ENCODE data around the gene GIGYF1.
"Not testable (repeated sequence)": the region's sequence is repeated elsewhere in the genome, so short reads cannot be mapped to it uniquely, and the experiment has no call there.

Gene GIGYF1

GRCh38 chr7:100710452-100710851 is 16.4 kb upstream of the GIGYF1 start:
- DNase-seq (ENCODE audit: low spot score) = no peak

DNA sequence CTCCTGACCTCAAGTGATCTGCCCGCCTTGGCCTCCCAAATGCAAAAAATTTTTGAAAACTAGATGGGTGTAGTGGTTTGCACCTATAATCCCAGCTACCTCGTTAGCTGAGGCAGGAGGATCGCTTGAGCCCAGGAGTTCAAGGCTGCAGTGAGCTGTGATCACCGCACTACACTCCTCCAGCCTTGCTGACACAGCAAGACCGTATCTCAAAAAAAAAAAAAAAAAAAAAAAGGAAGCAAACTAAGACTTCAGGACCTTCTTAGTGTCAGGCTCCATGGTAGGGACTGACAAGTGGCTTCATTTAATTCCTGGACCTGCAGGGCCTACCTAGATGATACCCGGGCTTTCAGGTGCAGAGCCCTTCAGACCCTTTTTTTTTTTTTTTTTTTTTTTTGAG is 14.3 kb upstream of the GIGYF1 start:
- DNase-seq (ENCODE audit: low spot score) = no peak

DNA sequence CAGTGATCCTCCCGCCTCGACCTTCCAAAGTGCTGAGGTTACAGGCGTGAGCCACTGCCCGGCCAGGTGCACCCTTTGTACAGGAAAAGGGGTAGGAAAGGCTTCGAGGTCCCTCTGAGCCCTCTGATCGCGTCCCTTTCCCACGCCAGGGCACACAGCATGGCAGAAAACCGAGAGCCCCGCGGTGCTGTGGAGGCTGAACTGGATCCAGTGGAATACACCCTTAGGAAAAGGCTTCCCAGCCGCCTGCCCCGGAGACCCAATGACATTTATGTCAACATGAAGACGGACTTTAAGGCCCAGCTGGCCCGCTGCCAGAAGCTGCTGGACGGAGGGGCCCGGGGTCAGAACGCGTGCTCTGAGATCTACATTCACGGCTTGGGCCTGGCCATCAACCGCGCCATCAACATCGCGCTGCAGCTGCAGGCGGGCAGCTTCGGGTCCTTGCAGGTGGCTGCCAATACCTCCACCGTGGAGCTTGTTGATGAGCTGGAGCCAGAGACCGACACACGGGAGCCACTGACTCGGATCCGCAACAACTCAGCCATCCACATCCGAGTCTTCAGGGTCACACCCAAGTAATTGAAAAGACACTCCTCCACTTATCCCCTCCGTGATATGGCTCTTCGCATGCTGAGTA is 12.7 kb upstream of the GIGYF1 start:
- DNase-seq (ENCODE audit: low spot score) = no peak

DNA sequence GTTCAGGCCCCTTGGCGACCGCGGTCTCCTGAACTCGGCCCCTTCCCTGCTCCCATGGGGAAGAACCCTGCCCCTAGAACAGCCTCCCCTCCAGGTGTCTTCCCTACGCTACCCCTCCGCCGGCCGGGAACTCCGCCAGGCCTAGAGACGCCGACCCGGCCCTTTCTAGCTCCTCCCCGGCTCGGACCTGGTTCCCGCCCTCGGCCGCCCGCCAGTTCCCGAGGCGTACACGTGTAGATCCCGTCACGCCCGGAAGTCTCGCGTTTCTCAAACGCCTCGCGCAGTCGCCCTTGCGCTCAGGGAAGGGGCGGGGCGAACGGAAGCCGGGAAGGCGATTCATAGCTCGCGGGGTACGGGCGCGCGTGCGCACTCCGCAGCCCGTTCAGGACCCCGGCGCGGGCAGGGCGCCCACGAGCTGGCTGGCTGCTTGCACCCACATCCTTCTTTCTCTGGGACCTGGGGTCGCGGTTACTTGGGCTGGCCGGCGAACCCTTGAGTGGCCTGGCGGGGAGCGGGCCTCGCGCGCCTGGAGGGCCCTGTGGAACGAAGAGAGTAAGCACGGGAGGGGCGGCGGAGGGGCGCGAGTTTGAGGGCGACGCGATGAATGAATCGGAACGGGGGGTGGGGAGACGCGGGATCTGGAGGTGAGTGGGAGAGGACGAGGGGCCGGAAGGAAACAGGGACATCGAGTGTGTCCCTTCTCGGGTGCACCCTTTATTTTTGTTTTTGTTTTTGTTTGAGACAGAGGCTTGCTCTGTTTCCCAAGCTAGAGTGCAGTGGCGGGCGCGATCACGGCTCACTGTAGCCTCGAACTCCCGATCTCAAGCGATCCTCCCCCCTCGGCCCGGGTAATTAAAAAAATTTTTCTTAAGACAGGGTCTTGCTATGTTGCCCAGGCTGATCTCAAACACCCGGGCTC is 12.0 kb upstream of the GIGYF1 start, which contains the start of gene POP7:
Gene POP7 (plus strand): TSS at position 369 of the 919 bp plus-strand sequence. CDS start 710 bp downstream, outside the sequence.
- DNase-seq (ENCODE audit: low spot score) = peak; percentile 100

- peak; percentile 92 for DNase-seq (ENCODE audit: low spot score)
Measured at GRCh38 chr7:100705320-100705752, 11.3 kb upstream of the GIGYF1 start.

DNA sequence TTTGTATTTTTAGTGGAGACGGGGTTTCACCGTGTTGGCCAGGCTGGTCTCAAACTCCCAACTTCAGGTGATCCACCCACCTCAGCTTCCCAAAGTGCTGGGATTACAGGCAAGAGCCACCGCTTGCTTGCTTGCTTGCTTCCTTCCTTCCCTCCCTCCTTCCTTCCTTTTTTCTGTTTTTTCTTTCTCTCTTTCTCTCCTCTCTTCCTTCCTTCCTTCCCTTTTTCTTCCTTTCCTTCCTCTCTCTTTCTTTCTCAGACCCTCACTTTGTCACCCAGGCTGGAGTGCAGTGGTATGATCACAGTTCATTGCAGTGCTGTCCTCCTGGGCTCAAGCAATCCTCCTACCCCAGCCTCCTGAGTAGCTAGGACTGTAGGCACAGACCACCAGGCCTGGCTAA is 7.0 kb upstream of the GIGYF1 start:
- DNase-seq (ENCODE audit: low spot score) = not testable (repeated sequence)

- DNase-seq (ENCODE audit: low spot score) = no peak
Measured at GRCh38 chr7:100699018-100699417, 5.0 kb upstream of the GIGYF1 start.

DNA sequence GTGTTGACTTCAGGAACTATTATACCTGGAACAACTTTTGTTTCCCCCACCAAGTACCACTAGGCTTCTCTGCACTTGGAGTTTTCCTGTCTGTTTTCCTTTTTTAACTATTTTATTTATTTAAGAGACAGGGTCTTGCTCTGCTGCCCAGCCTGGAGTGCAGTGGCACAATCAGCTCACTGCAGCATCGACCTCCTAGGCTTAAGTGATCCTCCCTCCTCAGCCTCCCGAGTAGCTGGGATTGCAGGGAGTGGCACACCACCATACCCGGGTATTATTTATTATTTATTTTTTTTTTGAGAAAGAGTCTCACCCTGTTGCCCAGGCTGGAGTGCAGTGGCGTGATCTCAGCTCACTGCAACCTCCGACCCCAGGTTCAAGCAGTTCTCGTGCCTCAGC is 2.1 kb upstream of the GIGYF1 start:
- DNase-seq (ENCODE audit: low spot score) = no peak

GRCh38 chr7:100693312-100694097 is 545 bp downstream of the GIGYF1 start:
- no peak for DNase-seq (ENCODE audit: low spot score)

DNA sequence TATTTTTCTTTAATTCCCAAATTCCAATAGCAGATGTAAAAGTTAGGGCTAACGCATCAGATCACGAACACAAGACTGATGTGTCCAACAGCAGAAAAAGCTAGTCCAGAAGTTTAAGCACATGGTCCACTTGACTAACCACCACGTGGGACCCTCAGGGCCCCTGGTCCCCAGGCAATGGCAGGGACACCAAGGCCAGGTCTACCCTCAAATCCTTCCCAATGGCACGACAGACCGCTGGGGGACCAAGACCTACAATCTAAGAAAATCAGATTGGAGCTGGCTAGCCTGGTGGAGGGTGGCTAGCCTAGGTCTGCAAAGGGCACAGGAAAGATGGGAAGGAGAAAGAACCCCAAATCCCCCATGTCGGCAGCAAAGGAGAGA is 1.5 kb downstream of the GIGYF1 start:
- no peak for DNase-seq (ENCODE audit: low spot score)

DNA sequence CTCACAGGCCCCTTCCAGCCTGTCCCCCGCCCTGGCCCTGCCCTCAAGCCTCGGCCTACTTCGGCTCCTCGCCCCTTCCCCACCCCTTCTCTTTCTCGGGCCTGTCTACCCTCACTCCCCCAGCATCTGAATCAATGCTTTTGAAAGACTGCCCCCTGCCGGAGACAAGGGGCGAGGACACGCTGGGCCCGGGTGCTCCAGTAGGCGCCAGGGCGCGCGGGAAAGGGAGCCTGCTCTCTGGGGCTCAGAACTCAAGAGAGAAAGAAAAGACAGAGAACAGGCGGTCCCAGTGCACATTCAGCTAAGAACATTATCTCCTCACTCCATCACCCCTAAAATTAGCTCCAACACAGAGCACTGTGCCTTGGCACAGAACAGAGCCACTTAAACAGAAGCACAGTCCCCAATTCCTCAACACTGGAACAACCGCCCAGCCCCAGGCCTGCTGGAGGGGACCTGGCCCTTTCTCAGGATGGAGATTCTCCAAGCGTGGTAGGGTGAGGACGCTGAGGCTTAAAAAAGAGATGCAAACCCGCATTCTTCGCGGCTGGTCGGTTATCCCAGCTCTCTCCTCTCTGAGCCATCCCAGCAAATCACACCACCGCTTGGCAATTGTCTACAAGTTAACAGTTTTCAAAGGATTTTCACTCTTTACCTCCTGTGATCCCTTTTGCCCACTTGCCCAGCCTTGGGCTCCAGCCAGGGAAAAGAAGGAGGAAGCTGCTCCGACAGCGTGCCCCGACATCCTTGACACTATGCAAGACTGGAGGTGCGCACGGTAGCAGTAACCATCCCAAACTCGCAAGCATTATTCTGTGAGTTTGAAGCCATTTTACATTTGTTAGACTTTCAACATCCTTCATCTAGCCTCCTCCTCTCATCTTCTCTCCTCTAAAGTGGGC is 2.1 kb downstream of the GIGYF1 start:
- DNase-seq (ENCODE audit: low spot score) = peak; percentile 84

- DNase-seq (ENCODE audit: low spot score) = no peak
Measured at GRCh38 chr7:100689230-100690135, 4.6 kb downstream of the GIGYF1 start.

DNA sequence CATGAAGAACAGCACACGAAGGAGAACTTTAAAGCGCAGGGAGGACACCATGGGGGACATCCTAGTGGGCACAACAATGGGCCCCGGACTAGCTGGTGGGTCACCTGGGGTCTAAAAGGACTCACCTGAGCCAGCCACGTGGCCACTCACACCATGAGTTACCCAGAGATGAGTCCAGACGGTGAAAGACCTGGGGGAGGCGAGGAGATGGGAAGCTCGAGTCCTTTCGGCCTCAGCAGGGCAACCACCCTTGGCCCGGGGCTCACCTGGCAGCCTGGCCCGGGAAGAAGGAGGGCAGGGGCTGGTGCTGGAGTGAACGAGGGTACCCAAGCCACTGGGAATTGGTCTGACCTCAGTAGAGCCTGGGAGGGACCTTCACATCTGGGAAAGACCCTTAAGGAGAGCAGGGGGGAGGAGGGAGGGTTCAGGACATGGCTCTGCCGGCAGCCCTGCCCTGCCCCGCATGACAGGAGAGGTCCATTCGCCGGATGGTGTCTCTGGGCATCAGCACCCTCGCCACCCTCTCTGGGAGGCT is 5.7 kb downstream of the GIGYF1 start:
- DNase-seq (ENCODE audit: low spot score) = no peak

DNA sequence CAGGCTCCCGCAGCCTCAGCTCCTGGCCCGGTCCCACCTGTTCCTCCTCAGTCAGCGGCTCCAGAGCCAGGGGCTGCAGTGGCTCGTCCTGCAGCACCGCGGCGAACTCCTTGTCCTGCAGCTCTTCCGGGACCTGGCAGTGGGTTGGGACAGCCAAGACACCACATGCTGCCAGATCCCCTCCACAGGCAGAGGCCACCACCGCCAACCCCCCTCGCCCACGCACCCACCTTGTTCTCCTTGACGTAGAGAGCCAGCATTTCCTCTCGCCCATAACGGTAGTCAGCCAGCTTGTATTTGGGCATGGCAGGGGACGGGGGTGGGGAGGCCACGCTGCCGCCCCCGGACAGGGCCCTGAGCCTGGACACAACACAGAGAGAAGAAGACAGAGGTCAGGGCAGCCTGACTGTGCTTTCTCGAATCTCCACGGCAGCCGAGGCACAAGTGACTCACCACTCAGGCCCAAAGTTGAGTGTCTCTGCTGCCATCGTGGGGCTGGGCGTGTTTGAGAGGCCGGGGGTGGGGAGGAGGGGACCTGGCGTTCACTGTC is 6.2 kb downstream of the GIGYF1 start:
- DNase-seq (ENCODE audit: low spot score) = no peak

GRCh38 chr7:100687261-100687660 is 6.8 kb downstream of the GIGYF1 start:
- DNase-seq (ENCODE audit: low spot score) = no peak

GRCh38 chr7:100686822-100687211 is 7.2 kb downstream of the GIGYF1 start:
- no peak for DNase-seq (ENCODE audit: low spot score)

DNA sequence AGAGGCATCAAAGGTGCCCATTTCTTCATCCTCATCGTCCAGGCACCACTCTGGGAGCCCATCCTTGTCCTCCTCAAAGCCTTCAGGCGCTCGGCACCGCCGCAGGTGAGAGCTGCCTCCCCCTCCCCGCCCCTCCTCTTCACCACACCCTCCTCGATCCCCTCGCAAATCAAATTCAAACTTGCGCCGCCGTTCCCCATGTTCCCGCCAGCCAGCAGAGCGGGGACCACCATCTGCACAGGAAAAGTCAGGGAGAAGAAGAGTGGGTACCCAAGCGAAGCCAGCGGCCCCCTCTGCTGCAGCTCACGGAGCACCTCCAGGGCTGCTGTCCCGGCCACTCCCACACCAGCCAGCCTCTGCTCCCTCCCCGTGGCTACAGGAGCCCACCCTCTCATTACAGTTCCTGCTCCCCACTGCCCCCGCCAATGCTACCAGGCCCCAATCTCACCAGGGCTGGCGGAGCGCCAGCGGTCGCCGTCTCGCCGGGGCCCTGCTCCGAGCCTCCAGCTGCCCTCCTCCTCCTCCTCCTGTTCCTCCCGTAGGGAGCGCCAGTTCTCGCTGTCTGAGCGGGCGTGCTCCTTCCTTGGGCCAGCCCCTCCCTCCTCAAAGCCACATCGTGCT is 7.7 kb downstream of the GIGYF1 start:
- no peak for DNase-seq (ENCODE audit: low spot score)

DNA sequence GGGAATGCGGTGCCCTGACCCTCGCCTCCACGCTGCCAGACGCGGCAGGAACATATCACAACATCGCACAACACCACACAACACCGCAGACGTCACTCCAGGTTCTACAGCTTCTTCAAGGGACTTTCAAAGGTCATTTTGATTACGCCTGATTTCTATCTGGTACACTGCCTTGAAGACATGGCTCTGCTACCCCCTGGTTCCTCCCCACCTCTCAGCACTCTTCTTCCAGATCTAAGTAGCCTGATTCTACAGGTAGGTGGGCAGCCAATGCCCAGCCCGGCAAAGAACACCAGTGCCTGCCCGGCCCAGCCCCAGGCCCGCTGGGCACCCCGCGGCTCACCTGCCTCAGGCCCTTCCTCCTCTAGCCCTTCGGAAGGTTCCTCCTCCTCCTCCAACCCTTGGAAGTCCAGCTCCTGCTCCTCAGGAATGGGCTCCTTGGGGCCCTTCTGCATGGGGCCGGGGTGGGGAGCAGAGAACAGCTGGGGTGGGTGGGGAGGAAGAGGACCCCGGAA is 8.4 kb downstream of the GIGYF1 start:
- no peak for DNase-seq (ENCODE audit: low spot score)

- DNase-seq (ENCODE audit: low spot score) = no peak
Measured at GRCh38 chr7:100685049-100685605, 8.9 kb downstream of the GIGYF1 start.

Measured in left forelimb (tissue), 1 donor.